CD4-positive, alpha-beta T cell treated with Interleukin-10 for 1 hour (primary cell): ENCODE measurements around the gene BCAN.

ENCODE experiments used
- DNase-seq: peaks from one replicate; pipeline ENCODE4 v3.0.0-alpha.2; 2020

Gene BCAN

DNA sequence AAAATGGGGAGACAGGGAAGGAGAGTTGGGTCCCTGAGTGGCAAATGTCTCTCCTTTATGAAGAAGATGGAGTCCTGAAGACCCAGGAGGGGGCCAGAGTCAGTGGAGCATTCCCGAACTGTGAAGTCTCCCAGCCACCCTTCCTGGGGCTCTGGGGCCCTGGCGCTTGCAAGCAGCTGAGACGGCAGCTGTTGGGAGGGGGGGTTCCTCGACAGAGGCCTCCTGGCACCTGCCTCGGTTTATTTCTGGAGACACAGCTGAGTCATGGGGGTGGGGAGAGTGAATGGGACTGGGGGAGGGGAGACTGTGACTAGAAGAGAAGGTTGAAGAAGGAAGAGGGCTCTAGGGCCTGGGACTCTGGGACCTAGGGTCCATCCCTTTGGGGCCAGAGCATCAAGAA is 21.3 kb downstream of the BCAN start:
- DNase-seq, result no peak

DNA sequence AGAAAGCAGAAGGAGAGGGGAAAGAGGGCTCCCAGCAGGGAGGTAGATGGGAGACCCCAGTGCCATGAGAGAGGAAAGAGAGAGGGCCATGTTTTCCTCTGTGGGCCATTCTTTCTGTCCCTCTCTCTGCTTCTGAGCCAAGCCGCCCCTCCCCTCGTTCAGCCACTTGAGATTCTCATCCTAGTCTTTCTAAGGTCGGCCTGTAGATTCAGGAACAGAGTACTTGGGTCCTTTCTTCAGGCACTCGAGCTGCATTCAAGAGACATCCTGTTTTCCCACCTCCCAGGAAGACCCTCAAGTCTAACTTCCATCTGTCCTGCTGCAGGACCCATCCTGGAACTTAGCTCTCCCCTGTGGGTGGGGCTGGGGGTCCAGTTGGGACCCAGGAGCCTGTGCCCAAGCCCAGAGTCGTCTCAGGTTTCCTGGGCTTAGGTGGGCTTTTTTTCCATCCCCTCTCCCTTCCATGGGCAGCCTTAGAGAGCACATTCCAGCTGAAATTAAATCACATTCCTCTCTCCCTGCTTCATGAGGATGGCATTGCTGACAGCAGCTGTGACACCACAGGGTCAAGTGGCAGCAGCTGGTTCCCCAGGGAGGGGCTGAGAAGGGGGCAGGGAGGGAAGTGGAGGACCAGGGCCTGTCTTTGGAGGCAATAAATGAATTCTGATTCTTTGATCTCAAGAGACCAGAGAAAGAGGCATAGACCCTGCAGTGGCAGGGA is 22.3 kb downstream of the BCAN start:
- DNase-seq, result no peak

DNA sequence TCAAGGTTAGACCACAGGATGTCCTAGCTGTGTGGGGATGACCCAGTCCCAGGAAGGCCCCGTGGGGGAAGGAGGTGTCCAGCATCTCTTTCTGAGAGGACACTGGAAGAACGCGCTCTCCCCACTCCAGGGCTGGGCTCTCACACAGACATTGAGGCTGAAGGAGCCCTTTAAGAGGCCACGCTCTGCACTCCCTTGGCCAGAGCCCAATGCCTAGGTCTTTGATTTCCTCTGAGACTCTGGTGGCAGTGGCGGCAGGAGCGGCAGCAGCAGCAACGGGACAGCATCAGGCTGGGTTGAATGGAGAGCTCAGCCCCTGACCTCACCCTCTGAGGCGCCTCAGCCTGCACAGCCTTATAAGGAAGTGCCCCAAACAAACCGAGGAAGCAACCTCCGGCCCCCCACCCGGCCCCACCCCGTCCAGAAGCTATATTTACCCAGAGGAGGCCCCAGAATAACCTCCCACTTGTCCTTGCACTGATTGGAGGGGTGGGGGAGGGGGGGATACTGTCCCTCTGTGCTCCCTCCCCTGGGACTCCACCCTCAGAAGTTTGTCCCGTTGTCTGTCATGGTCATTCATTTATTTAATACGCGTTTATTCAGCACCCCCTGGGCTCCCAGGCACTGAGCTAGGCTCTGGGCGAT is 23.0 kb downstream of the BCAN start:
- DNase-seq, result no peak

DNA sequence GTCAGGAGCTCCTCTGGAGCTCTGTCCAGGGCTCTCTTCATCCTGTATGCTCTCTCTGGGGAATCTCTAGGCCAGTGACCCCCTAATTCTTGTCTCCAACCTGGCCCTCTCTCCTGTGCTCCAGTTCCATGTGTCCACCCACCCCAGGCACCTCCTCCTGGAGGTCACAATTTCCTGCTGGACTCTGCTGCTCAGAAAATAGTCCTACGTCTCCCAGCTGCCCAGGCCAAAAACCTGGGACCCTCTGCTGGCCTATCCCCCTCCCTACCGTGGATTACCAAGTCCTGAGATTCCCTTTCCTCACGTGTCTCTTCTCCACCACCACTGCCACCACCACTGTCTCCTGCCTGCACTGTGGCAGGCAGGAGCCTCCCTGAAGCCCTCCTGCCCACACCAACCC is 23.6 kb downstream of the BCAN start:
- no peak for DNase-seq

DNA sequence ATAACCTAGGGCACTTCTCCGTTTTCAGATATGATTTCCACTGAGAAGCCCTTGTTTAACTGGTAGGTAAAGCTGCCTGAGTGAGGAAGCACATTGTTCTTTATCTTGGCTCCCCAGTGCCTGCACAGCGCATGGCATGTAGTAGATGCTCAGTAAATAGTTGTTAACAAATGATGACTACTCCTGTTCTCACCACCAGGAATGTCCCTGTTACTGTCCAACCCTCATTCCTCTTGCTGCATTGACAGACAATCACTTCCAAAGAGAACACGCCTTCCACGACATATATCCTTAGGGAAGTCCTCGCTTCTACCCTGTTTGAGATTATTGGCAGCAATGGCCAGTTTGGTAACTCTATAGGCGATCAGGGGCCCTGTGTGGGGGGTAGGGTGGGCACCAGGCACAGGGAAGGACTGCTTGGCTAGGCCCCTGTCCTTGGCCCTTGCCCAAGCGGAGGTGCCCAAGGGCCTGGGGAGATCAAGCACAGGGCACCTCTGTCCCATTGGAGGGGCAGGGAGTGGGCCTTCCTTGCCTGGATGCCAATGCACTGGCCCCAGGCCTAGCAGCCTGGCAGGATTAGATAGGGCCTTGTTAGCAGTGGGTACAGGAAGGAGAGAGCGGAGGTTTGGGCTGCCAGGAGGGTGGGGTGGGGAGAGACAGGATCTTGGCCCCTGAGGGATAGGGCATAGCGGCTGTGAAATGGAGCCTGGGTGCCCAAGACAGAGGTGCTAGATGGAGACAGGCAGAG is 25.1 kb downstream of the BCAN start:
- DNase-seq, result no peak

DNA sequence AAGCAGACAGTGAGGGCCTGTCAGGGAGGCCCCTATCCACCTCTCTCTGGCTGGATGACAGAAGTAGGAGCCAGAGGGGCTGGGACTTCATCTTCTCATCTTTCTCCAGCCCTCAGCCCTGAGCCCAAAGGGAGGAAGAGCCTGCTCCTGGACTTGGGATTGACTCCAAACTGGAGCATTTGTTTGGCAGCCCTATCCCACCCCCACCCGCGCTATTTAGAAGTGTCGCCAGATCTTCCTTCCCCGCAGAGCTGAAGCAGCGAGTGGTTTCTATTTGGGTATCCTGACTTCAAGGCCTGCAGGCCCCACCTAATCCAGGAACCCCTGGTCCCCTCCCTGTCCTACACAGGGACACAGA is 25.7 kb downstream of the BCAN start:
- no peak for DNase-seq

DNA sequence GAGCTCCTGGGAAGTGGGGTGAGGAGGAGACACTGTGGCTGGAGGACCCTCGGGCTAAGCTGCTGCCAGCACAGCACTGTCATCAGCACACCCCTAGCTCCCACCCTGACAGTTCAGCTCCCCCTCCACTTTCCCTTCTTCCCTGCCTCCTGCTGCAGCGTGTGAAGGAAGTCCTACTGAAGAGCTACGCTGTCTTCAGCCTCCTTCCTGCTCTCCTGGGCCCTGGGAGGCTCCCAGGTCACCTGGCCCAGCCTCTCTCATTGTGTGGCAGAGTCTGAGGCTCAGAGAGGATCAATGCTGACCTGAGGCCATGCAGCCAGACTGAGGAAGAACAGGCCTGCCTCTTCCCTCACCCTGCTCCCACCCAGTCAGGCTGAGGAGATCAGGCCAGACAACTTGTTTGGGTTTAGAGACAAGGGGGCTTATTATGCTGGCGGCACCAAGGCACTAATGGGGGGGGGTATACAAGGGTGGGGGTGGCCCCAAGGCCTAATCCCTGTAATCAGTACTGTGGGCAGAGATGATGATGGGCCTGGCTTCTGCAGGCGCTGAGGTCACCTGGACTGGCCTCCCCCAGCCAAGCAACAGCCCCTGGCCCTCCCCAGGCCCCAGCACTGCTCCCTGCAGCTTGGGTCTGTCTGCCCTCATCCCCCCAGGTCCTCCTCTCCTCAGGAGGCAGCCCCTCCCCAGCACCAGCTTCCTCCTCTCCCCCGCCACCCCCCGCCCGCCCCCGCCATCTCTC is 26.2 kb downstream of the BCAN start:
- no peak for DNase-seq

DNA sequence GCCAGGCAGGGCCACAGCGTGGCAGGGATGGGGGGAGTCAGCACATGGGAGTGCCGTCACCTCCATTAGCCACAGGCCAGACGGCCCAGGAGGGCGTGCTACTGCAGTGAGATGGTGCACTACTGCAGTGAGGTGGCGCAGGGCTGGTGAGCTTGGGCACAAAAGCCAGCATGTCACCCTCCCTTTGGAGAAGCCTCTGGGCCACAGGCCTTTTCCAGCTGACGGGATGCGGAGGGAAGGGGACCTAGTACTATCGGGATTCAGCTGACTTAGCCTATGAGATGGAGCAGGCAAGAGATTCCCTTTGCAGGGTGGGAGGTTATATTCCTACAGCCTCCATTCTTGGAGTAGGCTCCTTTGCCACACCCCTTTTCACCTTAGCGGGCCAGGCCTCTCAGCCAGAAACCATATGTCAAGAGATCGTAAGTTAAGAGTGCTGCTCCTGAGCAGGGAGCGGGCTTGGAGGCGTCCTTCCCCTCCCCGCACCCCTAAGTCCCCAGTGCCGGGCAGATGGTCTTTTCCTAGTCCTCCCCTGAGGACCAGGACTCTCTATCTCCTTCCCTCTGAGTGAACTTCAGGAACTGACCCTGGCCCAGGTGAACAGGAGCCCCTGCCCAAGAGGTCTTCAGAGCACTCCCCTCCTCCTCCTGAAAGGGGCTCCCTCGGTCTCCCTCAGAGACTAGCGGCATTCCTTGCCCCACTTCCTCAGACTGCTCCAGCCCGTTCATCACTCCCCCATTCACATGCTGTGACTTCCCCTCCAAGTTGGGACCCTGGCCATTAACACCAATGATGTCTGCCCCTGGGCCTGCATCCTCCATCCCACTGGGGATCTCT is 27.1 kb downstream of the BCAN start:
- no peak for DNase-seq

DNA sequence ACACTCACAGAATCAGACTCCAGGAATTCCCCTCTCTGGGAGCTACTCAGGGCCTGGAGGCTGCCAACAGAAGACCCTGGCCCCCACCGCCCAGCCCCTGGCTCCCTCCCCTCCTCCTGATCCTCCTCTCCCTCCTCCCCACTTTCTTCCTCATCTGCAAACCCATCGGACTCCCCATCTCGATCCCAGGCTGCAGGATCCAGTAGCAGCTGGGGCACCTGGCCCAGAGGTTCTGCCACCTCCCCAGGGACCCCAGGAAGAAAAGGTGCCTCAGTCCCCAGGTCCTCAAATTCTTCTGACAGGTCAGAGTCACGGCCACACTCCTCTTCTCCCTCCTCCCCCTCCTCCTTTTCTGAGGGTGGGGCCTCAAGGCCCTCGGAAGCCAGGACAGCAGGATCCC is 27.9 kb downstream of the BCAN start:
- DNase-seq, result no peak

DNA sequence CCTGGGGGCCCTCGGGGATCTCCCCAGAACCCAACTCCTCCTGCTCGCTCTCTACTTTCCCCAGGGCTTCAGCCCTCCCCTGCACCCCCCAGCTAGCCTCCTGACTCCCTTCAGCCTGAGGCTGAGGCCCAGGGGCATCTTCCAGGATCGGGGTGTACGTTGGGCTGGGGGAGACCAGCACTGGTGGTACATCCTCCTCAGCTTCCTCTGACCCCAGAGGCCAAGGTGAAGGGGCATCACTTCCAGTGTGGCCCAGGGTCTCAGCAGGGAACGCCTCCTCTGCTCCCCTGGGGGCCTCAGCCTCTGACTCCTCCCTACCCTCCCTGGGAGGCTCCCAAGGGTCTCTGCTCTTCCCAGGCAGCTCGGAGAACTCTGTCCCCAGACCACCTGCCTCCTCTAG is 28.4 kb downstream of the BCAN start:
- no peak for DNase-seq

DNA sequence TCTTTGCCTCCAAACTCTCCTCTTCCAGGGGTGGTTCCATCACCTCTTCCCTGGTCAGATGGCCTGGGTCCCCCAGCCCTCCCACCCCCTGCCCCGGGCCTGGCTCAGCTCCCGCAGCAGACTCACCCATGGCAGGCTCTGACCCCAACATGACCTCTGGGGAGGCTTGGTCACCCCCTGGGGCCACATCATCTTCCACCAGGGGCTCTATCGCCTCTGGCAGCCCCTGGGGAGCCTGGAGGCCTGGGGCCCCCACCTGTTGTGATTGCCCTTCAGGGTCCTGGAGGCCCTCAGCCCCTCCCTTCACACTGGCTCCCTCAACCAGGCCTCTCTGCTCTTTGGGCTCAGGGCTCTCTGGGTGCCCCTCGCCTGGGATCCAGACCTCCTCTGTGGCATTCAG is 28.9 kb downstream of the BCAN start:
- no peak for DNase-seq

DNA sequence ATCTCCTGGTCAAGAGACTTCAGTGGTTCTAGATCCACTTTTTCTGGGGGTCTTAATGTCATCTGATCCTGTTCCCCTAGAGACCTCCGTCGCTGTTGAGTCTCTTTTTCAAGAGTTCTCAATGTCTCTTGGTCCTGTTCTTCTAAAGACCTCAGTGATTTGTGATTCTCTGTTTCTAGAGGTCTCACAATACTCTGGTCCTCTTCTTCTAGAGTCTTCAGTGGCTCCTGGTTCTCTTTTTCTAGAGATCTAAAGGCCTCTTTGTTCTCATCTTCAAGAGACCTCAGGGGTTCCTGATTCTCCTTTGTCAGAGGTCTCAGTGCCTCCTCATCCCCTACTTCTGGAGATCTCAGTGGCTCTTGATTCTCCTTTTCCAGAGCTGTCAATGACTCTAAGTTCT is 29.9 kb downstream of the BCAN start:
- no peak for DNase-seq

DNA sequence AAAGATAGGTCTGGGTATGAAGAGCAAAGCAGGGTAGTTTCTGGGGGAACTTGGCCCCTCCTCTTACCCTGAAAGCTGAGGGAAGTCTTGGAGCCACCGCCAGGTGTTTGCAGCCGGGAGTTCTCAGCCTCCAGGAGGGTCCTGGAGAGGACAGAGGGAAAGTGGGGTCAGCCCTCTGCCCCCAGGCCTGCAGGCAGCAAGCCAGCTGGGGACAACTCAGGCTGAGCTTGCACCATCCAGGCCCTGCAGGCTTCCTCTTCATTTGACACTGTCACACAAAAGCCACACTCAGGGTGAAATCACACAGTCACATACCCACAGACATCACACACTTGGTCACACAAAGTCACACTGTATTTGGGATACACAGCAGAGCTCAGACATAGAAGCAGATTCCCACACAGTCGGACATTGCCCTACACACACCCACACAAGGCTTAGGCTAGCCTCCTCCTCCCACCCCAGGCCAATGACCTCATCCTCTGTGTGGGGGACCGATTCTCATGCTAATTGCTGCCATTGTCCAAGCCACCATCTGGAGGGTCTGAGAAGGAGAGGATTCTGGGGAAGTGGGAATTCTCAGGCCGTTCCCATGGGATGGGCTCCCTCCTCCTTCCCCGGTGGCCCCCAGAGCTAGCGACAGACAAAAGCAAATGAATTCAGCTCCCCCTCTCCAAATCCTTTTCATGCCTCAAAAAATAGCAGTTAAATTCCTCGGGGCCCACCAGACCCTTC is 31.6 kb downstream of the BCAN start:
- no peak for DNase-seq

DNA sequence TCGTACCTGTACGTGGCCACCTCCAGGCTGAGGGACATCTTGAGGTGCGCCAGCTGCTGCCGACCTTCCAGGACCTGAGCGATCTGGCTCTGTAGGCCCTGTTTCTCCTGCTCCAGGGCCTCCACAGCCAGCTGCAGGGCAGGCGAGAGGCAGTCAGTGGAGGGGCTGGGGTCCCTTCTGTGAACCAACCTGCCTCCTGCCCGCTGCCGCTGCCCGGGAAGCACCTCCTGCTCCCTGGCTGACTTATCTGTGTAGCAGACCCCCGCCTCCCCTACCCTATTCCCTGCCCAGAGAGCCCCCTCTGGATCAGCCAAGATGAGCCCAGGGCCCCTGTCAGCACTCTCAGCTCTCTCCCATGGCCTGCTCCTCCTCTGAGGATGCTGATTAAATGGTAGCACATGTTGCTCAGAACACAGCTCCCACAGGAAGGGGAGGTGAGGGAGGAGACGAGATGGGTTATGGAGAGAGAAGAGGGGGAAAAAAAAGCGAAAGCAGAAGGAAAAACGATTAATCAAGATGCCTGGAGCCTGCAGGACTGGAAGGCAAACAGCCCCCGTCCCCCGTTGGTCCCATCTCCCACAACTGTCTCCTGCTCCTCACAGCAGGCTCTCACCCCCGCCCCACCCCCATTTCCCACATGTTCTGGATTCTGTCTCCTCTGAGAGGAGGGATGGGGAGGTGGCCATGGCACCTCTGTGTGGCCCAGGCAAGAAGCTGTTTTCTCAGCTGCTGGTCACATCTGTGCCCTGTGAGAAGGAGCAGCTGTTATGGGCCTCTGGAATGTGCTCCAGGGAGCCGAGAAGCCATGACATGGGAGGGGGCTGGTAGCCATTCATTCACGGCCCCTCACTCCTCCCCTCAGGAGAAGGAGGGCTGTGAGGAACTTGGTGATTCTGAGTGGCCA is 33.5 kb downstream of the BCAN start:
- DNase-seq, result no peak

DNA sequence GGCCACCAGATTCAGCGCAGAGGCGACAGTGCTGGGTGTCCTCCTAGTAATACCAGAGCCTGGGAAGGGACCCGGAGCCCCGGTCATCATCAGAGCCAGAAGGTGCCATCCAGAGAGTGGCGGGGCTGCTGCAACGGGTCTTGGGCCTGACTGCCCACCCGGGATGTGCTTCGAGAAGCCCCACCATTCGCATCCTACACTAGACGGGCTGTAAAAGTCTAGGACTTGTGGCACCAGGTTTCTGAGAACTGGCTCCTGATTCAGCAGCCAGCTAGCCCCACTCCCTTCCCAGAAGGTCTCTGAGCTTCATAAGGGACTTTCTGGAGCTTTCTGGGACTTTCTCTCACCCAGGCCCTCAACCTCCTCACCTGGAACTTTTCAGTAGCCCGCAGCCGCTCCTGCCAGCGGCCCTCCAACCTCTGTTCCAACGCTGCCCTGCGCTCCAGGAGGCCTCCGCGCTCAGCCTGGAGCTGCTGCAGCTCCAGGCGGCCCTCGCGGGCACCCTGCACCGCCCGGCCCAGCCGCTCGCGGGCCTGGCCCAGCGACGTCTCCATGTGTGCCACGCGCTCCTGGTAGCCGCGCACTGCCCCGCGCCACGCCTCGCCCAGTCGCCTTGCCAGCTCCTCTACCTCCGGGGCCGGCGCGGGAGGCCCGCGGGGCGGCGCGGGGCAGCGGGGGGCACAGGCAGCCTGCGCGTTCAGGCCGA is 34.4 kb downstream of the BCAN start:
- no peak for DNase-seq

DNA sequence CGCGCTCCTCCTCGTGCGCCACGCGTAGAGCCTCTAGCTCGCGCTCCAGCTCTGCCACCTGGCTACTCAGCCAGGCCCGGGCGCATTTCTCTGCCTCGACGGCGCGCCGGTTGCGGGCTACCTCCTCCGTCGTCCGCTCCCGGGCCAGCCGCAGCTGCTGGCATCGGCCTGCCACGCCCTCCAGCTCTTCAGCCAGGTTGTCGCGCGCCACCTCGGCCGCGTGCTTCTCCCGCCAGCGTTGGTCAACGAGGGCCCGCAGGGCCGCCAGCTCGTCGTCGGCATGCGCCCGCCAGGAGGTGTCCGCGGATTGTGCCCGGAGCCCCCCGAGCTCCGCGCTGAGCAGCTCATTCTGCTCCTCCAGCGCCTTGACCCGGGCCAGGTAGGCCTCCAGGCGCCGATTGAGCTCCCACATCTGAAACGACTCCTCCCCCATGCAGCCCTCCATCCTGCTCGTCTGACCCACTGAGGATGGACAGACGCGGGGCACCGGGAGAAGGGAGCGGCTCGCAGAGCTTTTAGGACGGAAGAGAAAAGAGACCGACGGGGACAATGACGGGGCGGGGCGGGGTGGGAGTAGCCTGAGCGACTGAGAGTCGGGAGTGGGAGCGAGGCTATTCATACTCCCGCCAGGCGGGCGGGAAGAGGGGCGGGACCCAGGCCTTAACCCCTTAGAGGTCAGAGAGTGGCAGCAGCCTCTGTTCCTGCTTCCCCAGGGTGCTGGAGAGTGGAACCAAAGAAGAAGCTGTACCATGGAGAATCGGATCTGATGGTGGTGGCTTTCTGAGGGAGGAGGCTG is 35.1 kb downstream of the BCAN start, which contains the start of gene NES:
TSS of gene NES (minus strand) at position 588 of the 796 bp plus-strand sequence. CDS start at position 445, 143 bp downstream.
- no peak for DNase-seq

DNA sequence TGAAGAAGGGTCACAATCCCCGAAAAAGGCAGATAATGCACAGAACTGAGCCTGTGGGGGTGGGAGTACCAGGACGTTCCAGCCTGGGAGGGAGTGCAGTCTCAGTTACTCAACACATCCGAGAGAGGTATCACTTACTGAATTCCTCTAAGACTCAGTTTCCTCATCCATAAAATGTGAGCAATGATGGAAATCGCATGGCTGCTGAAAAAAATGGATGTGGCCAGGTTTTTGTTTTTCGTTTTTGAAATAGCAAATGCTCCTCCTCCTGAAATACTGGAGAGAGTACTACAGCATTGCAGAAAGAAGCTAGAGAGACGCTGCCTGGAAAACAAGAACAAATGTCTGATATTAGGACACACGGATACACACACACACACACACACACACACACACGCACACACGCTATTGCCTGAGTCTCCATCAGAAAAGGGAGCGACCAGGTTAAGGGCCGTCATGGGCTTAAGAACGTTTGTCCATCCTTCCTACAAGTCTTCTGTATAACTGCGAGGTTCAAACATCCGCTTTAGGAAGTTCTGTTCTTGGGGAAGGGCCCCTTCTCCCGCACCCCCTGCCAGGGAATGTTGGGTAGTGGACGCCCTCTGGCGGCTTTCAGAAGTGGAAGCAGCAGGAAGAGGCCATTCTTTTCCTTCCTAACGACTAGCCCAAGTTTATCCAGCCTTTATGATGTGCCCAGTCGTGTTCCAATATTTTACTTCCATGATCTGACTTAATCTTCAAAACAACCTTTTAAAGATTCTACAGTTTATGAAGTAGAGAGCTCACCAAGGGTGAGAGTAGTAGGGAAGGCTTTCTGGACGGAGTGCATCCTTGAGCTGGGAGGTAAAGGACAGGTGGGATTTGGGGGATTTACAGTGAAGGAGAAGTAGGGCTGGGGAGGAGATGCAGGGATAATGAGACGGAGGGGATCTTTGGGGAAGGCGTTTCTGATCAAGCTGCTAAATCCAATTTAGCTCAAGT is 36.0 kb downstream of the BCAN start:
- peak; percentile 43 for DNase-seq

DNA sequence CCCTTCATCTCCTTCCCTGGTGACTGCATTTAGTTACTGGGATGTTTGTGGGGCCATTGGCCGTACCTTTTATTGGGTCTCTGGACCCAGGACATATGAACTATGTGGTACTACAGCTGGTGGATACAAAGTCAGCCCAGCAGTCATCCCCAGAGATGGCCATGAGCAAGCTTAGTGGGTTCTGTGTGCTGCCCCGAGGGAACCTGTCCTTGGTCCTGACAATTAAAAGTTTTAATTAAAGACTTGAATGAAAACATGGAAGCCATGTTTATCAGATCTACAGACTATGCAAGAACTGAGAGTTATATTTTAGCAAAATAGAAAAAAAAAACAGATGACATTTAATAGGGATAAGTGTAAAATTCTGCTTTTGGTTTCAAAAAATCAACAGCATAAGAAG is 38.1 kb downstream of the BCAN start:
- no peak for DNase-seq
